ENCODE results near the gene RGL4. TPM values are rescaled to one million over a fixed set of nuclear protein-coding genes. Genes with fewer than 3 reads are reported as not detected.
A peak's percentile ranks its signal among the peaks of the same experiment; 100 is the strongest.

Gene RGL4
- polyA plus RNA-seq, 3 donors: 2.3 to 2.4 (median 2.3) TPM

DNA sequence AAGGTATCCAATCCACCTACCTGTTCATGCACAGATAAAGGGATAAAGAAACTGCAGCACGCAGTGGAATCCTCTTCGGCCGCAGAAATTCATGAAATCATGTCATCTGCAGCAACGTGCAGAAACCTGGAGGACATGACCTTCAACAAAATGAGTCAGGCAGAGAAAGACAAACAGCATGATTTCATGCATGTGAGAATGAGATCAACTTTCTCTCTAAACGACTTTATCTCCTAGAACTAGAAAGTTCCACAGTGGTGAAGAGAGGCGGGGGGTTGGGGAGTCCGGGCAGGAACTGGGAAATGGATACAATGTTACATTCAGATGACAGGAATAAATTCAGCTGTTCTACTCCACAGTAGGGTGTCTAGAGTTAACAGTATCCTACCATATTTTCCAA lies 9.9 kb downstream of the RGL4 start:
- H3K79me2 ChIP-seq (ENCODE audit: insufficient read depth, low read length): peaks cover 48% of the 10 kb centered on the region
- no peak overlapping the region for H3K27ac ChIP-seq (ENCODE audit: low read depth in 1 of 2, low read length in 2 of 2)
- WGBS (ENCODE audit: insufficient coverage): 96% methylated on average over 4 of the region's 7 CpGs
- peaks cover 66 to 80% of the 10 kb centered on the region in 2 donors for H3K36me3 ChIP-seq (replicated peaks in 1 of 2; ENCODE audit: control insufficient read depth in 1 of 2, insufficient read depth in 2 of 2, low read length in 2 of 2)
- peaks cover 32% of the 10 kb centered on the region for H3K4me1 Mint-ChIP-seq
- H3K4me2 ChIP-seq (replicated peaks; ENCODE audit: extremely low read depth, low read length, poor library complexity, severe bottlenecking): no peak overlapping the region
- DNase-seq: no peak
- H4K20me1 ChIP-seq (ENCODE audit: insufficient read depth, low read length): peaks cover 31% of the 10 kb centered on the region
- intact Hi-C loops (cut with micrococcal nuclease): no loop called here
- H3K27me3 ChIP-seq (ENCODE audit: control insufficient read depth in 2 of 2, insufficient read depth in 2 of 2, low read length in 2 of 2): no peaks in the 10 kb centered on the region
- H3K36me3 Mint-ChIP-seq: peaks cover 75 to 81% of the 10 kb centered on the region in 2 donors
- no peak overlapping the region for H3K9ac ChIP-seq (ENCODE audit: insufficient read depth, low read length, poor library complexity, severe bottlenecking)
- H3K9me3 Mint-ChIP-seq: no peaks in the 10 kb centered on the region
- H3K4me3 ChIP-seq (replicated peaks in 1 of 3; ENCODE audit: low read depth in 2 of 3, low read length in 3 of 3): no peak overlapping the region
- H3K4me3 Mint-ChIP-seq: no peak overlapping the region
- H2AFZ ChIP-seq (ENCODE audit: insufficient read depth, low read depth, low read length, poor library complexity, severe bottlenecking): no peak overlapping the region
- no peaks in the 10 kb centered on the region for H3K9me3 ChIP-seq (replicated peaks in 1 of 2; ENCODE audit: control insufficient read depth in 1 of 2, insufficient read depth in 1 of 2, low read length in 2 of 2)
- peaks cover 28 to 29% of the 10 kb centered on the region in 2 donors for H3K4me1 ChIP-seq (ENCODE audit: control insufficient read depth in 1 of 2, insufficient read depth in 2 of 2, low read length in 2 of 2)
- TF ChIP-seq, protein P1, sequence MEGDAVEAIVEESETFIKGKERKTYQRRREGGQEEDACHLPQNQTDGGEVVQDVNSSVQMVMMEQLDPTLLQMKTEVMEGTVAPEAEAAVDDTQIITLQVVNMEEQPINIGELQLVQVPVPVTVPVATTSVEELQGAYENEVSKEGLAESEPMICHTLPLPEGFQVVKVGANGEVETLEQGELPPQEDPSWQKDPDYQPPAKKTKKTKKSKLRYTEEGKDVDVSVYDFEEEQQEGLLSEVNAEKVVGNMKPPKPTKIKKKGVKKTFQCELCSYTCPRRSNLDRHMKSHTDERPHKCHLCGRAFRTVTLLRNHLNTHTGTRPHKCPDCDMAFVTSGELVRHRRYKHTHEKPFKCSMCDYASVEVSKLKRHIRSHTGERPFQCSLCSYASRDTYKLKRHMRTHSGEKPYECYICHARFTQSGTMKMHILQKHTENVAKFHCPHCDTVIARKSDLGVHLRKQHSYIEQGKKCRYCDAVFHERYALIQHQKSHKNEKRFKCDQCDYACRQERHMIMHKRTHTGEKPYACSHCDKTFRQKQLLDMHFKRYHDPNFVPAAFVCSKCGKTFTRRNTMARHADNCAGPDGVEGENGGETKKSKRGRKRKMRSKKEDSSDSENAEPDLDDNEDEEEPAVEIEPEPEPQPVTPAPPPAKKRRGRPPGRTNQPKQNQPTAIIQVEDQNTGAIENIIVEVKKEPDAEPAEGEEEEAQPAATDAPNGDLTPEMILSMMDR (IDR thresholded peaks at IDR 0.05): no peak
- H3K27me3 Mint-ChIP-seq (ENCODE audit: low read depth in 3 of 3): peaks cover 0 to 1% (median 0%) of the 10 kb centered on the region in 3 donors
- H3K27ac Mint-ChIP-seq: peak overlapping the region in 2 of 7 donors; percentile 17 to 27

DNA sequence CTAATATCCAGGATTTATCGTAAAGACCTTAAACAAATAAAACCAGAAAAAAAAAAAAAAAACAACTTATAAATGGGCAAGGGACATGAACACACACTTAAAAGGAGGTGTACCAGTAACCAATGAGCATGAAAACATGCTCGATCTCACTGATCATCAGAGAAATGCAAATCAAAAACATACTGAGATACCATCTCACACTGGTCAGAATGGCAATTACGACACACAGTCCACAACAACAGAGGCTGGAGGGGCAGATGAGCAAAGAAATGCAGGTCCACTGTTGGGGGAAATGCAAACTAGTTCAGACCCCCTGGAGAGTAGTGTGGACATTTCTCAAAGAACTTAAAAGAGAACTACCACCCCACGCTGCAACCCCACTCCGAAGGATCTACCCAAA lies 13.2 kb downstream of the RGL4 start:
- H3K27me3 ChIP-seq (ENCODE audit: control insufficient read depth in 2 of 2, insufficient read depth in 2 of 2, low read length in 2 of 2): no peaks in the 10 kb centered on the region
- 100% methylated on average over 2 of the region's 5 CpGs for WGBS (ENCODE audit: insufficient coverage)
- no peaks in the 10 kb centered on the region for H3K4me1 Mint-ChIP-seq
- H3K27ac Mint-ChIP-seq: peak overlapping the region in 1 of 7 donors; percentile 9
- H3K9me3 Mint-ChIP-seq: no peaks in the 10 kb centered on the region
- H3K4me3 ChIP-seq (replicated peaks in 1 of 3; ENCODE audit: low read depth in 2 of 3, low read length in 3 of 3): no peak overlapping the region
- no peak overlapping the region for H2AFZ ChIP-seq (ENCODE audit: insufficient read depth, low read depth, low read length, poor library complexity, severe bottlenecking)
- H4K20me1 ChIP-seq (ENCODE audit: insufficient read depth, low read length): peaks cover 38% of the 10 kb centered on the region
- H3K4me3 Mint-ChIP-seq: no peak overlapping the region
- DNase-seq: no peak
- TF ChIP-seq, protein P1 (IDR thresholded peaks at IDR 0.05): no peak
- H3K27ac ChIP-seq (ENCODE audit: low read depth in 1 of 2, low read length in 2 of 2): no peak overlapping the region
- H3K36me3 ChIP-seq (replicated peaks in 1 of 2; ENCODE audit: control insufficient read depth in 1 of 2, insufficient read depth in 2 of 2, low read length in 2 of 2): peaks cover 94 to 100% of the 10 kb centered on the region in 2 donors
- H3K79me2 ChIP-seq (ENCODE audit: insufficient read depth, low read length): peaks cover 43% of the 10 kb centered on the region
- H3K36me3 Mint-ChIP-seq: peaks cover 97 to 98% of the 10 kb centered on the region in 2 donors
- peaks cover 0 to 1% (median 0%) of the 10 kb centered on the region in 3 donors for H3K27me3 Mint-ChIP-seq (ENCODE audit: low read depth in 3 of 3)
- H3K4me2 ChIP-seq (replicated peaks; ENCODE audit: extremely low read depth, low read length, poor library complexity, severe bottlenecking): no peak overlapping the region
- intact Hi-C loops (cut with micrococcal nuclease): no loop called here
- H3K4me1 ChIP-seq (ENCODE audit: control insufficient read depth in 1 of 2, insufficient read depth in 2 of 2, low read length in 2 of 2): no peaks in the 10 kb centered on the region
- H3K9ac ChIP-seq (ENCODE audit: insufficient read depth, low read length, poor library complexity, severe bottlenecking): no peak overlapping the region
- no peaks in the 10 kb centered on the region for H3K9me3 ChIP-seq (replicated peaks in 1 of 2; ENCODE audit: control insufficient read depth in 1 of 2, insufficient read depth in 1 of 2, low read length in 2 of 2)

Data from CD14-positive monocyte (primary cell).